Liver (tissue), 9 donors: Measurements from ENCODE around the gene ABHD2. TPM values are rescaled to one million over a fixed set of nuclear protein-coding genes. Genes with fewer than 3 reads are reported as not detected.
"Not testable (repeated sequence)": the region's sequence is repeated elsewhere in the genome, so short reads cannot be mapped to it uniquely, and the experiment has no call there.

Source experiments
- DNase-seq: peaks from one replicate; pipeline ENCODE4 v3.0.0-alpha.2; 2017; ENCODE audit warnings: low spot score
- H3K27ac ChIP-seq, 2 donors: one replicate each; pipeline ENCODE4 v1.7.0; 2013; ENCODE audit warnings: inconsistent platforms in 2 of 2, low read length in 2 of 2, control low read depth in 1 of 2, low read depth in 1 of 2, mild to moderate bottlenecking in 1 of 2
- H3K27me3 ChIP-seq, 4 donors: one replicate each; pipeline versions ENCODE4 v1.6.1 to v1.7.0; 2013; ENCODE audit warnings: low read length in 3 of 4, inconsistent platforms in 1 of 4, mild to moderate bottlenecking in 1 of 4, moderate library complexity in 1 of 4; ENCODE audit not compliant: control insufficient read depth in 4 of 4, insufficient read depth in 4 of 4
- H3K36me3 ChIP-seq, 4 donors: one replicate each; pipeline versions ENCODE4 v1.6.1 to v1.7.0; 2013; ENCODE audit warnings: low read length in 3 of 4, mild to moderate bottlenecking in 3 of 4, low read depth in 1 of 4, moderate library complexity in 1 of 4; ENCODE audit not compliant: control insufficient read depth in 4 of 4, insufficient read depth in 3 of 4
- H3K4me1 ChIP-seq, 4 donors: one replicate each; pipeline versions ENCODE4 v1.6.1 to v1.7.0; 2013; ENCODE audit warnings: low read length in 3 of 4, mild to moderate bottlenecking in 3 of 4, moderate library complexity in 1 of 4; ENCODE audit not compliant: control insufficient read depth in 4 of 4, insufficient read depth in 4 of 4
- H3K4me3 ChIP-seq, 3 donors: one replicate each; pipeline versions ENCODE4 v1.6.1 to v1.7.0; 2013; ENCODE audit warnings: low read length in 3 of 3, control low read depth in 1 of 3, low read depth in 1 of 3, mild to moderate bottlenecking in 1 of 3
- H3K9ac ChIP-seq, 2 donors: one replicate each; pipeline ENCODE4 v1.7.0; 2013; ENCODE audit warnings: low read length in 2 of 2, mild to moderate bottlenecking in 2 of 2, moderate library complexity in 2 of 2, control low read depth in 1 of 2, low read depth in 1 of 2
- H3K9me3 ChIP-seq, 4 donors: one replicate each; pipeline versions ENCODE4 v1.6.1 to v1.7.0; 2013; ENCODE audit warnings: low read length in 3 of 4; ENCODE audit not compliant: control insufficient read depth in 4 of 4
- CTCF ChIP-seq: fragments of 150-350 bp; IDR thresholded peaks from 2 replicates; pipeline ENCODE4 v1.5.1; 2017; ENCODE audit warnings: improper control_type of control experiment, low read depth, low read length; ENCODE audit not compliant: missing input control
- EGR1 ChIP-seq, 2 donors: IDR thresholded peaks; 2 replicates each; pipeline ENCODE4 v1.6.1; 2016 to 2018; ENCODE audit warnings: antibody characterized with exemption in 2 of 2, low read depth in 2 of 2
- FOXA1 ChIP-seq: IDR thresholded peaks from 2 replicates; pipeline ENCODE4 v1.6.1; 2016; ENCODE audit warnings: antibody characterized with exemption
- FOXA2 ChIP-seq: IDR thresholded peaks from 2 replicates; pipeline ENCODE4 v1.6.1; 2016; ENCODE audit warnings: antibody characterized with exemption
- GABPA ChIP-seq, 2 donors: IDR thresholded peaks in 1 of 2; conservative IDR thresholded peaks in 1 of 2; 2 replicates each; pipeline ENCODE4 v1.6.1; 2016; ENCODE audit warnings: antibody characterized with exemption in 2 of 2, mild to moderate bottlenecking in 1 of 2, moderate library complexity in 1 of 2
- HNF4A ChIP-seq, 2 donors: conservative IDR thresholded peaks; 2 replicates each; pipeline ENCODE4 v1.6.1; 2016; ENCODE audit warnings: antibody characterized with exemption in 2 of 2, mild to moderate bottlenecking in 2 of 2
- HNF4G ChIP-seq: IDR thresholded peaks from 2 replicates; pipeline ENCODE4 v1.6.1; 2016; ENCODE audit warnings: antibody characterized with exemption
- JUND ChIP-seq, 2 donors: IDR thresholded peaks; 2 replicates each; pipeline ENCODE4 v1.6.1; 2016; ENCODE audit warnings: antibody characterized with exemption in 2 of 2
- MAX ChIP-seq: IDR thresholded peaks from 2 replicates; pipeline ENCODE4 v1.6.1; 2016; ENCODE audit warnings: antibody characterized with exemption
- NR2F2 ChIP-seq: IDR thresholded peaks from 2 replicates; pipeline ENCODE4 v1.6.1; 2016; ENCODE audit warnings: antibody characterized with exemption
- RAD21 ChIP-seq, 2 donors: IDR thresholded peaks; 2 replicates each; pipeline ENCODE4 v1.6.1; 2016; ENCODE audit warnings: antibody characterized with exemption in 2 of 2, mild to moderate bottlenecking in 2 of 2
- REST ChIP-seq: IDR thresholded peaks from 2 replicates; pipeline ENCODE4 v1.6.1; 2016; ENCODE audit warnings: antibody characterized with exemption, mild to moderate bottlenecking
- SP1 ChIP-seq: IDR thresholded peaks from 2 replicates; pipeline ENCODE4 v1.6.1; 2018; ENCODE audit warnings: antibody characterized with exemption, mild to moderate bottlenecking
- TAF1 ChIP-seq: conservative IDR thresholded peaks from 2 replicates; pipeline ENCODE4 v1.6.1; 2016; ENCODE audit warnings: antibody characterized with exemption, mild to moderate bottlenecking
- YY1 ChIP-seq: IDR thresholded peaks from 2 replicates; pipeline ENCODE4 v1.6.1; 2016; ENCODE audit warnings: antibody characterized with exemption, mild to moderate bottlenecking
- WGBS: extraction: QIAGEN DNeasy Blood & Tissue Kit; methylation state at CpG from one replicate; pipeline ENCODE4 v1.1.7; 2013; 5-methylcytosine and 5-hydroxymethylcytosine counted together
- polyA plus RNA-seq, 2 donors: library from polyadenylated mRNA; stranded (reverse) in 1 of 2; unstranded in 1 of 2; fragments of 200-250 nt in 1 of 2; fragments of >200 nt in 1 of 2; fragmentation: Nextera tagmentation in 1 of 2; extraction: Ambion mirVana in 1 of 2; gene quantifications; one replicate each; pipeline versions ENCODE4 v1.2.1 to v1.2.3, GENCODE V29; 2013 to 2015
- total RNA-seq, 2 donors: library from RNA; depleted of rRNA; stranded (reverse); fragments of >200 nt; gene quantifications; one replicate each; pipeline ENCODE4 v1.2.3, GENCODE V29; 2014
- TF ChIP-seq, protein P1 (sequence below): IDR thresholded peaks from 2 replicates; pipeline ENCODE4 v1.6.1; 2016; ENCODE audit warnings: antibody characterized with exemption
- TF ChIP-seq, protein P2 (sequence below): IDR thresholded peaks from 2 replicates; pipeline ENCODE4 v1.6.1; 2016; ENCODE audit warnings: antibody characterized with exemption
- donor health status: healthy.
- donor health status: healthy.
- donor health status: healthy.
- donor health status: healthy.
- donor health status: healthy.

Gene ABHD2
- total and polyA plus RNA-seq, 4 donors: 34.6 to 663 (median 65.1) TPM

GRCh38 chr15:89139613-89140499, 51.6 kb downstream of the ABHD2 start (continued):
- TF ChIP-seq REST: peak; percentile 19
- TF ChIP-seq SP1: peak; percentile 70
- TF ChIP-seq JUND (IDR thresholded peaks at IDR 0.05): peak in 1 of 2 donors; percentile 8
- peak; percentile 23 for TF ChIP-seq YY1
- TF ChIP-seq GABPA (IDR thresholded peaks at IDR 0.05 in 1 of 2, conservative IDR thresholded peaks at IDR 0.05 in 1 of 2): no peak
- no peak for TF ChIP-seq HNF4G
- no peak for TF ChIP-seq NR2F2

- H3K4me3 ChIP-seq: no peak overlapping the region
- H3K9ac ChIP-seq: peak overlapping the region; percentile 51 to 86
- TF ChIP-seq EGR1 (IDR thresholded peaks at IDR 0.05; ENCODE audit: low read depth in 2 of 2) (no peak), GABPA (IDR thresholded peaks at IDR 0.05 in 1 of 2, conservative IDR thresholded peaks at IDR 0.05 in 1 of 2) (no peak), SP1 (no peak), TAF1 (no peak), HNF4A (conservative IDR thresholded peaks at IDR 0.05) (no peak), MAX (no peak), NR2F2 (no peak), FOXA1 (no peak), FOXA2 (no peak), CTCF (no peak), JUND (IDR thresholded peaks at IDR 0.05) (no peak), YY1 (no peak), REST (no peak), RAD21 (IDR thresholded peaks at IDR 0.05) (no peak)
- TF ChIP-seq, protein P1, sequence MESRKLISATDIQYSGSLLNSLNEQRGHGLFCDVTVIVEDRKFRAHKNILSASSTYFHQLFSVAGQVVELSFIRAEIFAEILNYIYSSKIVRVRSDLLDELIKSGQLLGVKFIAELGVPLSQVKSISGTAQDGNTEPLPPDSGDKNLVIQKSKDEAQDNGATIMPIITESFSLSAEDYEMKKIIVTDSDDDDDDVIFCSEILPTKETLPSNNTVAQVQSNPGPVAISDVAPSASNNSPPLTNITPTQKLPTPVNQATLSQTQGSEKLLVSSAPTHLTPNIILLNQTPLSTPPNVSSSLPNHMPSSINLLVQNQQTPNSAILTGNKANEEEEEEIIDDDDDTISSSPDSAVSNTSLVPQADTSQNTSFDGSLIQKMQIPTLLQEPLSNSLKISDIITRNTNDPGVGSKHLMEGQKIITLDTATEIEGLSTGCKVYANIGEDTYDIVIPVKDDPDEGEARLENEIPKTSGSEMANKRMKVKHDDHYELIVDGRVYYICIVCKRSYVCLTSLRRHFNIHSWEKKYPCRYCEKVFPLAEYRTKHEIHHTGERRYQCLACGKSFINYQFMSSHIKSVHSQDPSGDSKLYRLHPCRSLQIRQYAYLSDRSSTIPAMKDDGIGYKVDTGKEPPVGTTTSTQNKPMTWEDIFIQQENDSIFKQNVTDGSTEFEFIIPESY: no peak
- TF ChIP-seq, protein P2, sequence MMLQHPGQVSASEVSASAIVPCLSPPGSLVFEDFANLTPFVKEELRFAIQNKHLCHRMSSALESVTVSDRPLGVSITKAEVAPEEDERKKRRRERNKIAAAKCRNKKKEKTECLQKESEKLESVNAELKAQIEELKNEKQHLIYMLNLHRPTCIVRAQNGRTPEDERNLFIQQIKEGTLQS: no peak
- H3K36me3 ChIP-seq: peaks cover 0 to 12% (median 6%) of the 10 kb centered on the region in 4 donors
- H3K4me1 ChIP-seq: peaks cover 16 to 59% (median 51%) of the 10 kb centered on the region in 4 donors
- no peaks in the 10 kb centered on the region for H3K27me3 ChIP-seq
- WGBS: 53% methylated on average over 4 of the region's 4 CpGs
- peak overlapping the region; percentile 81 to 94 for H3K27ac ChIP-seq
- no peaks in the 10 kb centered on the region for H3K9me3 ChIP-seq
- no peak for DNase-seq
Observed at GRCh38 chr15:89140595-89140994, 52.3 kb downstream of the ABHD2 start.

- not testable (repeated sequence) for H3K4me3 ChIP-seq, DNase-seq, H3K27me3 ChIP-seq, H3K9ac ChIP-seq, H3K9me3 ChIP-seq
- Histone ChIP-seq H3K36me3 (peaks cover 0 to 12% (median 8%) of the 10 kb centered on the region in 4 donors), H3K4me1 (peaks cover 13 to 55% (median 47%) of the 10 kb centered on the region in 4 donors), H3K27ac (peak overlapping the region; percentile 39 to 94)
- 97% methylated on average over 10 of the region's 10 CpGs for WGBS
Observed at GRCh38 chr15:89141159-89141558, 52.9 kb downstream of the ABHD2 start.
